BLaER1 treated with 17β-estradiol and CSF1 and Interleukin-3, amounts not matched to agents 10 nM and 100 nM (cell line): ENCODE measurements around the gene TMBIM6.
A peak's percentile ranks its signal among the peaks of the same experiment; 100 is the strongest.
"Not testable (repeated sequence)": the region's sequence is repeated elsewhere in the genome, so short reads cannot be mapped to it uniquely, and the experiment has no call there.

Source experiments
- H3K27ac ChIP-seq, 11 experiments: shearing (Covaris generic); formaldehyde crosslinking; 2 replicates each; pipeline ENCODE4 v1.8.1; 2022
- H3K27me3 ChIP-seq, 11 experiments: shearing (Covaris generic); formaldehyde crosslinking; 2 replicates each; pipeline ENCODE4 v1.8.1; 2022
- H3K36me3 ChIP-seq, 11 experiments: shearing (Covaris generic); formaldehyde crosslinking; 2 replicates each; pipeline ENCODE4 v1.8.1; 2022
- H3K4me1 ChIP-seq, 10 experiments: shearing (Covaris generic); formaldehyde crosslinking; 2 replicates each; pipeline ENCODE4 v1.8.1; 2022
- H3K4me2 ChIP-seq, 11 experiments: shearing (Covaris generic); formaldehyde crosslinking; 2 replicates each; pipeline ENCODE4 v1.8.1; 2022
- H3K4me3 ChIP-seq, 10 experiments: shearing (Covaris generic); formaldehyde crosslinking; 2 replicates each; pipeline ENCODE4 v1.8.1; 2022
- H3K9ac ChIP-seq, 11 experiments: shearing (Covaris generic); formaldehyde crosslinking; 2 replicates each; pipeline ENCODE4 v1.8.1; 2022
- H3K9me3 ChIP-seq, 11 experiments: shearing (Covaris generic); formaldehyde crosslinking; replicated peaks in 1 of 11; 2 replicates each; pipeline ENCODE4 v1.8.1; 2022
- H4K20me1 ChIP-seq, 11 experiments: shearing (Covaris generic); formaldehyde crosslinking; 2 replicates each; pipeline ENCODE4 v1.8.1; 2022
- Cebpa-rat ChIP-seq, 11 experiments: shearing (Covaris generic); IDR thresholded peaks; 2 replicates each; pipeline ENCODE4 v1.8.1; 2022

TMBIM6 gene

DNA sequence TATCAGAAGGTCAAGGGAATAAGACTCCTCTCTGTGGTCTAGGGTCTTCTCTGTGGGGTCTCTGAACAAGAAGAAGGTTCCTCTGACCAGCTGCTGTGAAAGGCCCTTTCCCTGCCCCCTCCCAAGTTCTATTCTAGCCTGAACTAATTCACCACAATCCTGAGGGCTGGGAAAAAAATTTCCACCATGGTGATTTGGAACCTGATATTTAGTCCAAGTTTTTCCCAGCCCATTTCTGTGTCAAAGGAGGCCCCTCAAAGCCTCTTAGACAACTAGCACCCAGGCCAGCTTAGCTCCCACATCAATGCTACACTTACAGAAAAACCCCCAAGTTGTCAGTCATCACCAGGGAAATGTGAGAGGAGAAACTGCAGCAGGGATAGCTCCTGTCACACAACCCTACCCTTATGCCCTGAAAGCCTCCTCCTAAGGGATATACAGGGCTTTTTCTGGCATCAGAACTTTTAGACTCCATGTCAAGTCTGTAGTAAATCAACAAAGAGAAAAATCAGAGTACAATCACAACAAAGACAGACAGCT is 38.6 kb upstream of the TMBIM6 start:
- peak overlapping the region in 8 of 11 experiments; percentile 23 to 95 (median 72); a peak in 14 of 22 replicates for H3K27ac ChIP-seq

DNA sequence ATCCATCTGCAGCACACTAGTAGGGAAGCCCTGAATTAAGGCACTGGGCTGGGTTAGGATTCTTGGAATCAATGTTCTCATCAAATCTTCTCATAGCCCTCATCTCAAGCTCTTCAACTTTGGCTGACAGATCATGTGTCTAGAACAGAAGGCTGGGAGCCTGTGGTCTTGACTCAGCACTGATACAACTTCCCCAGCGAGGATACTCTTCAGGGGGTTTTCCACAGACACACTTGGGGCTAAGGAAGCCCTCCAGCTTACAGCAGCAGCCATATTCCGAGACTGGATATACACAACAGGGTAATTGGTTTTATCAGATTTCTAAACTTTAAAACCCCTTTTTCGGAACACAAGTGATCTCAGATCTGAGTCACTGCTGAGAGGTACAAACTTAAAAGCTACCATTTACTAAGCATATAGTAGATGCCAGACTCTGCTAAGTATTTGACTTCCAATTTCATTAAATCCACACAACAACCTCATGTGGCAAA is 37.7 kb upstream of the TMBIM6 start:
- H3K9me3 ChIP-seq: no peaks in the 10 kb centered on the region
- peak overlapping the region in 10 of 11 experiments; percentile 9 to 95 (median 51); a peak in 17 of 22 replicates for H3K27ac ChIP-seq
- peaks cover 0 to 7% (median 0%) of the 10 kb centered on the region in 11 experiments; a peak in 7 of 22 replicates for H3K27me3 ChIP-seq
- peak overlapping the region; percentile 83 to 96 (median 94) for H3K4me2 ChIP-seq
- peak overlapping the region in 1 of 11 experiments; percentile 42; a peak in 3 of 22 replicates for H3K9ac ChIP-seq
- peaks cover 4 to 36% (median 27%) of the 10 kb centered on the region in 11 experiments; a peak in 19 of 22 replicates for H4K20me1 ChIP-seq
- no peak overlapping the region for H3K4me3 ChIP-seq
- TF ChIP-seq Cebpa-rat (IDR thresholded peaks at IDR 0.05): no peak
- H3K4me1 ChIP-seq: peaks cover 67 to 80% (median 75%) of the 10 kb centered on the region in 10 experiments
- no peaks in the 10 kb centered on the region for H3K36me3 ChIP-seq

More for the DNA sequence above, 38.6 kb upstream of the TMBIM6 start:
- Histone ChIP-seq H3K9me3 (no peaks in the 10 kb centered on the region), H4K20me1 (peaks cover 13 to 45% (median 35%) of the 10 kb centered on the region in 11 experiments; a peak in 19 of 22 replicates), H3K9ac (peak overlapping the region in 4 of 11 experiments; percentile 16 to 42 (median 24); a peak in 5 of 22 replicates), H3K27me3 (peaks cover 0 to 7% (median 0%) of the 10 kb centered on the region in 11 experiments; a peak in 8 of 22 replicates), H3K4me2 (peak overlapping the region; percentile 83 to 96 (median 94)), H3K4me3 (no peak overlapping the region), H3K36me3 (no peaks in the 10 kb centered on the region), H3K4me1 (peaks cover 76 to 87% (median 84%) of the 10 kb centered on the region in 10 experiments)
- TF ChIP-seq Cebpa-rat (IDR thresholded peaks at IDR 0.05): no peak

DNA sequence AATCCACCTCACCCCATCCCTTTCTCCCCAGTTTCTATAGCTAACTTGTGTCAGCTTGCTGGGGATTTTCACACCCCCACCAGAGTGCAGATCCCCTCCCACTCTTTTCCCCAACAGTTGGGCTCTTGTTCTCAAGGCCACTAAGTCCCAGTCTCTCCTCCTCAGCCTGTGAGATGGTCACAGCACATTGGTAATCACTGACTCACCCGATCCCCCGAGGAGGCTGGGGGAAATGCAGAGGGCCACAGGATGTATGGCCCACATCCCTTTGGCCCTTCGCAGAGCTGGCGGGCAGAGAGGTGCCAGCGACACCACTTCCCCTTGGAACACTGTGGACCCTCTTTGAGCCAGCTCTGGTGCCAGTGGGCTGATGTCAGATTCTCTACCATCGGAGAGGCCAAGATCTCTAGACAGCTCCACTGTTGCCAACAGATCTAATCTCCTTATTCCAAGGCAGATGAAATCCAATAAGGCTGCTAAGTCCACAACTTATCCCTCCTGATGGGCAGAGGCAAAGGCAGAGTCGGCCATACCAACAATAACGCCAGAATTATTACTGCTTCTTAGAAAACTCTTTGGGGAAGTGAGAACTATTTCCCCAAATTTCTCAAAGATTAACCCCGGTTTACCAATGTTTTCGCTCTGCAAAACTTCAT is 35.8 kb upstream of the TMBIM6 start:
- H4K20me1 ChIP-seq: peaks cover 0 to 28% (median 22%) of the 10 kb centered on the region in 11 experiments; a peak in 16 of 22 replicates
- H3K36me3 ChIP-seq: no peaks in the 10 kb centered on the region
- H3K4me3 ChIP-seq: peak overlapping the region; percentile 80 to 90 (median 84)
- H3K9me3 ChIP-seq: no peaks in the 10 kb centered on the region
- peak overlapping the region; percentile 86 to 97 (median 92); a peak in 21 of 22 replicates for H3K9ac ChIP-seq
- H3K4me2 ChIP-seq: peak overlapping the region; percentile 83 to 96 (median 94)
- H3K27ac ChIP-seq: peak overlapping the region; percentile 16 to 95 (median 91); a peak in 21 of 22 replicates
- H3K4me1 ChIP-seq: peaks cover 49 to 65% (median 57%) of the 10 kb centered on the region in 10 experiments
- no peak for TF ChIP-seq Cebpa-rat (IDR thresholded peaks at IDR 0.05)
- H3K27me3 ChIP-seq: peaks cover 0 to 7% (median 0%) of the 10 kb centered on the region in 11 experiments; a peak in 7 of 22 replicates

DNA sequence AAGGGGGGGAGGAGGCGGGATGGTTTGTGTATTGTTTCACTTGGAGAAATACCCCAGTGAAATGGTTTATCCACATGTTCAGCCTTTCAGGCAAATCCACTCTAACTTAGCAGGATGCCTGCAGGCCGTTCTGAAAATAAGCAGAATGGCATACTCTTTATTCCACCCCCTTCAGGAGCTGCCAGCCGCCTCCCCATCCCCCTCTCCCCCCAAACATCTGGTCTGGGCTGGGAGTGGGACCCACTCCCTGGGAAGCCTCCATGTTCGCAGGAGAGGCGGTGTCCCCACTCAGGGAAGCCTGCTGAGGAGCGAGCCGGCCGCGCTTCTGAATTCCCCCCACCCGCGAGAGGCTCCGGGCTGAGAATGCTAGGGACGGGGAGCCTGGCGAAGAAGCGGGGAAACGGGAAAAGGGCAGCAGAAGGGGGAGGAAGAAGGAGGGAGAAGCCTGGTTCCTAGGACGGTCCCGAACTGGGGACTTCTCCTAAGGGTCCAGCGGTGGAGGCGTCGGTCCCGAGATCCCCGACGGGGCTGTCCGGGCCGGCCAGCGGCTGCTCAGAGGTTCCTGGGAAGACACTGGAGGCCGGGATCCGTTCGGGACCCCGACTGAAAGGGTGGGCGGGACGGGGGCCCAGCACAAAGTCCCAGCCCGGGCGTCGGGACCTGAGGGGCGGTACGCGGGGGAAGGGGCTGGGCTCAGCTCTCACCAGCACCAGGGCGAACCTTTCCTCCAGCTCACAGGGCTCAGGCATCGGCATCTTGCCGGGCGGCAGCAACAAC is 34.8 kb upstream of the TMBIM6 start:
- TF ChIP-seq Cebpa-rat (IDR thresholded peaks at IDR 0.05): no peak
- Histone ChIP-seq H3K9ac (peak overlapping the region; percentile 86 to 97 (median 92)), H3K4me1 (peaks cover 46 to 62% (median 50%) of the 10 kb centered on the region in 10 experiments), H3K27ac (peak overlapping the region; percentile 75 to 95 (median 91)), H3K9me3 (no peaks in the 10 kb centered on the region), H3K4me3 (peak overlapping the region; percentile 80 to 90 (median 84)), H4K20me1 (peaks cover 0 to 28% (median 20%) of the 10 kb centered on the region in 11 experiments; a peak in 16 of 22 replicates), H3K27me3 (peaks cover 0 to 7% (median 0%) of the 10 kb centered on the region in 11 experiments; a peak in 7 of 22 replicates), H3K4me2 (peak overlapping the region; percentile 83 to 96 (median 94)), H3K36me3 (no peaks in the 10 kb centered on the region)

GRCh38 chr12:49707128-49707811 is 34.1 kb upstream of the TMBIM6 start, which contains the start of gene FMNL3:
FMNL3 (minus strand) TSS chr12:49707405; CDS start chr12:49707180, 225 bp downstream.
- Histone ChIP-seq H4K20me1 (peaks cover 0 to 28% (median 18%) of the 10 kb centered on the region in 11 experiments; a peak in 16 of 22 replicates), H3K9me3 (no peaks in the 10 kb centered on the region), H3K4me3 (peak within 1 kb of the TSS; percentile 80 to 90 (median 84)), H3K36me3 (no peaks in the 10 kb centered on the region), H3K4me2 (peak within 1 kb of the TSS; percentile 83 to 96 (median 94)), H3K9ac (peak within 1 kb of the TSS; percentile 86 to 97 (median 92)), H3K27me3 (peaks cover 0 to 7% (median 0%) of the 10 kb centered on the region in 11 experiments; a peak in 7 of 22 replicates), H3K27ac (peak within 1 kb of the TSS; percentile 75 to 95 (median 91)), H3K4me1 (peaks cover 39 to 55% (median 43%) of the 10 kb centered on the region in 10 experiments)
- TF ChIP-seq Cebpa-rat (IDR thresholded peaks at IDR 0.05): no peak

DNA sequence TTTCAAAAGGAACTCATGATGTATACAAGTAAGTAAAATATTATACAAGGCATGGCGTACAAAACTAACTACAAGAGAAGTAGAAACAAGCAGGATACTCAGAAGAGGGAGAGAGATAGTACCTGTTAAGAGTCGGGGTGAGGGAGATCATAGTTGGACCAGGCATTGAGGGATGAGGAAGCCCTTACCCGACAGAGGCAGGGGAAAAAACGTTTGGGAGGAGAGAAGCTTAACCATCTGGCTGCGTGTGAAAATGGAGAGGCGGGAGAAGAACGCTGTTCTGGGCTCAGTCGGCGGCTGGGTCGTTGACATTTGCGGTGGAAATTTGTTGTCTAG is 33.6 kb upstream of the TMBIM6 start:
- Histone ChIP-seq H3K4me1 (peaks cover 33 to 50% (median 38%) of the 10 kb centered on the region in 10 experiments), H3K4me3 (no peak overlapping the region), H3K27me3 (peaks cover 0 to 7% (median 0%) of the 10 kb centered on the region in 11 experiments; a peak in 7 of 22 replicates), H4K20me1 (peaks cover 0 to 23% (median 14%) of the 10 kb centered on the region in 11 experiments; a peak in 16 of 22 replicates), H3K27ac (no peak overlapping the region), H3K9ac (peak overlapping the region in 1 of 11 experiments; percentile 43; a peak in 2 of 22 replicates), H3K4me2 (peak overlapping the region in 8 of 11 experiments; percentile 1 to 38 (median 8); a peak in 7 of 22 replicates), H3K36me3 (no peaks in the 10 kb centered on the region), H3K9me3 (no peaks in the 10 kb centered on the region)
- no peak for TF ChIP-seq Cebpa-rat (IDR thresholded peaks at IDR 0.05)

DNA sequence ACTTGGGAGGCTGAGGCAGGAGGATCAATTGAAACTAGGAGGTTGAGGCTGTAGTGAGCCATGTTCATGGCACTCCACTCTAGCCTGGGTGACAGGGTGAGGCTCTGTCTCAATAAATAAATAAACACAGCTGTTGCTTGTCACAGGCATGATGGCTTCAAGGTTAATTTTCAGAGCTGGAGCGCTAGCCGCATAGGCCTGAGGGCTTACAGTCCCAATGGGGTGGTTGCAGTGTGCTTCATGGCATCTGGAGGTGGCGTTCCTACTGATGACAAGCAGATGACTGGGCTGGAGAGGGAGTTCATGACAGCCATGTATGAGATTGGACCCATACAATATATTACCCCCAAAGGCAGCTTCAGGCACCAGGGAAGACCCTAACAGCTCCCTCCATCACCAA is 32.5 kb upstream of the TMBIM6 start:
- H4K20me1 ChIP-seq: peaks cover 0 to 16% (median 6%) of the 10 kb centered on the region in 11 experiments; a peak in 11 of 22 replicates

GRCh38 chr12:49713952-49714351 is 27.4 kb upstream of the TMBIM6 start:
- H4K20me1 ChIP-seq, H3K9me3 ChIP-seq, H3K4me3 ChIP-seq, H3K9ac ChIP-seq, H3K27ac ChIP-seq, H3K4me2 ChIP-seq, H3K27me3 ChIP-seq, H3K36me3 ChIP-seq: not testable (repeated sequence)
- TF ChIP-seq Cebpa-rat (IDR thresholded peaks at IDR 0.05): peak in 2 of 11 experiments; percentile 17 to 32; a peak in 1 of 22 replicates
- peaks cover 0 to 15% (median 2%) of the 10 kb centered on the region in 10 experiments; a peak in 3 of 20 replicates for H3K4me1 ChIP-seq

More for the DNA sequence above, 32.5 kb upstream of the TMBIM6 start:
- Histone ChIP-seq H3K27ac (no peak overlapping the region), H3K4me1 (peaks cover 23 to 39% (median 28%) of the 10 kb centered on the region in 10 experiments), H3K36me3 (no peaks in the 10 kb centered on the region), H3K27me3 (peaks cover 0 to 7% (median 0%) of the 10 kb centered on the region in 11 experiments; a peak in 7 of 22 replicates), H3K9ac (no peak overlapping the region), H3K4me3 (no peak overlapping the region), H3K4me2 (no peak overlapping the region), H3K9me3 (peaks cover 0 to 4% (median 0%) of the 10 kb centered on the region in 11 experiments; a peak in 4 of 22 replicates)
- no peak for TF ChIP-seq Cebpa-rat (IDR thresholded peaks at IDR 0.05)
